Endothelial cell of umbilical vein (primary cell): Measurements from ENCODE around the gene KIF1C. TPM values are rescaled to one million over a fixed set of nuclear protein-coding genes. Genes with fewer than 3 reads are reported as not detected.

Experiments
- BruUV-seq: library from RNA; stranded (reverse); fragments of 400-500 nt; replicated peaks from 2 replicates; lab custom pipeline; 2021; lab: Mats Ljungman, UMichigan
- CTCF ChIA-PET: fragments of 300-600, 350-600 bp; sonication (Branson Sonifier 250); formaldehyde crosslinking; loops from one replicate; lab custom pipeline; 2021; ENCODE audit warnings: antibody characterized with exemption, inconsistent platforms; lab: Charles Lee
- POLR2A ChIA-PET: fragments of 300-600, 350-600 bp; sonication (Branson Sonifier 250); formaldehyde crosslinking; loops from one replicate; lab custom pipeline; 2021; ENCODE audit warnings: antibody characterized with exemption, inconsistent platforms; lab: Charles Lee
- DNase-seq: peaks from one replicate; pipeline ENCODE4 v3.0.0-alpha.2; 2011; ENCODE audit warnings: low read depth, low spot score
- FAIRE-seq: peaks from 2 replicates; lab custom pipeline; 2011; peaks lifted over from hg19 to GRCh38; lab: Jason Lieb, UNC
- H2AFZ ChIP-seq: 2 replicates; pipeline ENCODE4 v1.6.0; 2012; ENCODE audit warnings: low read depth, low read length, control low read depth, inconsistent platforms
- H3K27ac ChIP-seq: 2 replicates; pipeline ENCODE4 v1.5.1; 2011; ENCODE audit warnings: low read depth, mild to moderate bottlenecking, control low read depth, low read length, moderate library complexity; ENCODE audit not compliant: insufficient read depth
- H3K27me3 ChIP-seq, 2 experiments: 2 replicates each; pipeline versions ENCODE4 v1.6.0 to v1.6.1; 2011; ENCODE audit warnings: low read length in 2 of 2, mixed read lengths in 1 of 2; ENCODE audit not compliant: control insufficient read depth in 2 of 2, insufficient read depth in 2 of 2
- H3K36me3 ChIP-seq, 2 experiments: 2 replicates in 1 of 2; 3 replicates in 1 of 2; pipeline ENCODE4 v1.5.1; 2011; ENCODE audit warnings: low read length in 2 of 2, mild to moderate bottlenecking in 1 of 2, moderate library complexity in 1 of 2; ENCODE audit not compliant: control insufficient read depth in 2 of 2, insufficient read depth in 2 of 2; ENCODE audit errors: extremely low read depth in 1 of 2
- H3K4me1 ChIP-seq: 3 replicates; pipeline ENCODE4 v1.5.1; 2011; ENCODE audit warnings: mild to moderate bottlenecking, low read length; ENCODE audit not compliant: control insufficient read depth, insufficient read depth; ENCODE audit errors: extremely low read depth
- H3K4me2 ChIP-seq: 2 replicates; pipeline ENCODE4 v1.6.1; 2011; ENCODE audit warnings: low read length, control low read depth, mixed read lengths; ENCODE audit not compliant: insufficient read depth
- H3K4me3 ChIP-seq, 3 experiments: fragments of 200-600 bp in 1 of 3; sonication (generic), shearing (Covaris generic) in 1 of 3; replicated peaks in 1 of 3; 2 replicates each; pipeline ENCODE4 v1.5.1; 2011 to 2016; ENCODE audit warnings: control low read depth in 3 of 3, low read length in 3 of 3, mild to moderate bottlenecking in 2 of 3, inconsistent platforms in 1 of 3, low read depth in 1 of 3, moderate library complexity in 1 of 3; ENCODE audit not compliant: insufficient read depth in 1 of 3
- H3K79me2 ChIP-seq: 2 replicates; pipeline ENCODE4 v1.6.0; 2012; ENCODE audit warnings: low read length, inconsistent platforms; ENCODE audit not compliant: control insufficient read depth, insufficient read depth
- H3K9ac ChIP-seq: replicated peaks from 2 replicates; pipeline ENCODE3; 2011; ENCODE audit warnings: low read length, control low read depth; ENCODE audit not compliant: insufficient read depth; ENCODE audit errors: extremely low read depth
- H3K9me1 ChIP-seq: replicated peaks from 3 replicates; pipeline ENCODE4 v1.6.0; 2011; ENCODE audit warnings: mild to moderate bottlenecking, low read length; ENCODE audit not compliant: control insufficient read depth, insufficient read depth; ENCODE audit errors: extremely low read depth
- H3K9me3 ChIP-seq: replicated peaks from 2 replicates; pipeline ENCODE4 v1.5.1; 2012; ENCODE audit warnings: low read length, inconsistent platforms; ENCODE audit not compliant: control insufficient read depth, insufficient read depth
- H4K20me1 ChIP-seq: replicated peaks from 2 replicates; pipeline ENCODE3; 2011; ENCODE audit warnings: mild to moderate bottlenecking, low read length; ENCODE audit not compliant: control insufficient read depth, insufficient read depth; ENCODE audit errors: extremely low read depth
- FOS ChIP-seq: IDR thresholded peaks from 2 replicates; pipeline ENCODE4 v1.6.1; 2011; ENCODE audit warnings: mild to moderate bottlenecking, low read length, moderate library complexity, borderline replicate concordance; ENCODE audit not compliant: insufficient read depth
- GATA2 ChIP-seq: IDR thresholded peaks from 2 replicates; pipeline ENCODE4 v1.7.0; 2011; ENCODE audit warnings: low read depth, mild to moderate bottlenecking, moderate library complexity, mixed read lengths, low read length; ENCODE audit not compliant: insufficient read length, insufficient read depth
- JUN ChIP-seq: IDR thresholded peaks from 2 replicates; pipeline ENCODE4 v1.6.1; 2011; ENCODE audit warnings: borderline replicate concordance, low read depth; ENCODE audit not compliant: insufficient read length, insufficient read depth
- POLR2AphosphoS5 ChIP-seq: IDR thresholded peaks from 2 replicates; pipeline ENCODE4 v1.6.1; 2012; ENCODE audit warnings: low read depth, mild to moderate bottlenecking, control low read depth, low read length, moderate library complexity; ENCODE audit not compliant: insufficient read depth
- dilution Hi-C: fragments of 300-500 bp; cut with MboI; formaldehyde crosslinking; loops from one replicate; pipeline ENCODE4 v1.15.0; 2019; ENCODE audit warnings: low sequenced_read_pairs; ENCODE audit not compliant: extremely low pct_ligation_motif_present
- intact Hi-C: fragments of 100-400 bp; cut with micrococcal nuclease; formaldehyde crosslinking; loops from one replicate; pipeline ENCODE4 v1.10.0; 2022
- polyA plus RNA-seq, 4 experiments: library from polyadenylated mRNA; depleted of rRNA in 3 of 4; stranded (reverse) in 3 of 4; unstranded in 1 of 4; fragments of >200 nt; gene quantifications; 2 replicates each; pipeline versions ENCODE4 v1.2.1 to v1.2.3, GENCODE V29; 2011 to 2012; ENCODE audit warnings: missing spikeins in 1 of 4
- total RNA-seq: library from RNA; stranded (reverse); gene quantifications from 2 replicates; pipeline ENCODE4 v1.2.3, GENCODE V29; 2021
- TF ChIP-seq, protein P1 (sequence below): IDR thresholded peaks from 2 replicates; pipeline ENCODE4 v1.6.1; 2011; ENCODE audit not compliant: insufficient read depth, insufficient read length

KIF1C gene
- total and polyA plus RNA-seq, 2 donors (not counting 3 experiments of a cell fraction or from before 2014, with no cell fraction given): 33.6 to 171 TPM

DNA sequence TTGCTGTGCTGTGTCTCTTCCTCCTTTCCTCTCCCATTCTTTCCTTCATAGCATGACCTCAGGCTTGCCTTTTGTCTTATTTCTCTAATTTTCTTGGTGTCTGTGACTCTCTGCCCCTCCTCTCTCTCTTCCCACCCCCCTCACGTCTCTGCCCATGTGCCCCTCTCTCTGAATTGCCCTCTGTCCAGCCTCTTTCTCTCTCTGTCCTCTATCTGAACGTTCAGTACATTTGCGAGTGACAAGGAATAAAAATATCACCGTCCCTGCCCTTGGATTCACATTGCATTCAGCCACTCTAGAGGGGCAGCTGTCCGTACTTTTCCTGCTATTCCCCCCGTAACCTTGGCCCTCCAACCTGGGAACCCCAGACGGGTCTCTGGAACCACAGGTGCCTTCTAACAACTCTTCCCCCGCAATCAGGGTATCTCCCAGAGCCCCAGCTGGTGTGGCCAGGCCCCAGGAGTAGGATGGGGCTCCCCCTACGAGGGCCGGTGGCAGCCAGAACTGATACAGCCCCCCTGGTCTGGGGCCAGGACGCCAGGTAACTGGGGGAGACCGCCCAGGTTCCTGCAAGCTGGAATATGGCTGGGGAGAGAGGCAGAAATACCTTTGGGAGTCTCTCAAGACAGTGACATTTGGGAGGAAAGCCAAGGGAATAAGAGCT, 1.8 kb downstream of the KIF1C start:
- TF ChIP-seq, protein P1, sequence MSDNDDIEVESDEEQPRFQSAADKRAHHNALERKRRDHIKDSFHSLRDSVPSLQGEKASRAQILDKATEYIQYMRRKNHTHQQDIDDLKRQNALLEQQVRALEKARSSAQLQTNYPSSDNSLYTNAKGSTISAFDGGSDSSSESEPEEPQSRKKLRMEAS: no peak
- ChIA-PET POLR2A (no interaction called here), CTCF (interaction anchor here (1.2 to 4.2 kb wide), 3 partner anchors 13 to 90 kb away, joined by 3 to 21 read pairs (median 3); no protein-coding TSS in a partner anchor)
- Histone ChIP-seq H3K9me3 (no peaks in the 10 kb centered on the region), H3K4me2 (peak overlapping the region; percentile 87), H3K36me3 (peaks cover 15 to 37% of the 10 kb centered on the region in 2 experiments), H3K4me1 (peaks cover 19% of the 10 kb centered on the region), H3K9ac (peak overlapping the region; percentile 49), H2AFZ (no peak overlapping the region), H3K27me3 (no peaks in the 10 kb centered on the region), H3K9me1 (no peaks in the 10 kb centered on the region), H3K79me2 (peaks cover 34% of the 10 kb centered on the region), H3K4me3 (peak overlapping the region; percentile 77 to 95 (median 82)), H3K27ac (no peak overlapping the region), H4K20me1 (no peaks in the 10 kb centered on the region)
- intact Hi-C loops (loop anchor here (2.0 kb wide), 1 partner anchor 59 kb away; the partner anchor contains the start of genes RNF167 and SLC25A11), dilution Hi-C loops (no loop called here)
- DNase-seq (no peak), FAIRE-seq (peak; percentile 70)
- TSS peak; percentile 28 for BruUV-seq

DNA sequence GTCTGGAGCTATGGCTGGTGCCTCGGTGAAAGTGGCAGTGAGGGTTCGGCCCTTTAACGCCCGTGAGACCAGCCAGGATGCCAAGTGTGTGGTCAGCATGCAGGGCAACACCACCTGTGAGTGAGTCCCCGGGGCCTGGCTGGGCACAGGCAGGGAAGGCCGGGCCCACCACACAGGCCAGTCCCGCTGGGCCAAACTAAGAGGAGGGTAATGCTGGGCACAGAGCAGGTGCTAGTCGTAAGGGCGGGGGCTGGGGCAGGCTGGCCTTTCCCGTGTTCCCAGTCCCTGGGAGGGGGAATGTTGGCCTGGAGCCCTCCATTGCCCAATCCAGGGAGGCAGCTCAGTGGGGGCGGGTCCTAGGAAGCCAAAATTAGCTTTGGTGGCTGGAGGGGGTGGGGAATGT, 2.5 kb downstream of the KIF1C start:
- ChIA-PET POLR2A (no interaction called here), CTCF (interaction anchor here (1.2 to 4.2 kb wide), 3 partner anchors 14 to 91 kb away, joined by 3 to 21 read pairs (median 3); no protein-coding TSS in a partner anchor)
- H3K9ac ChIP-seq: no peak overlapping the region
- H3K4me1 ChIP-seq: peaks cover 19% of the 10 kb centered on the region
- TF ChIP-seq FOS (no peak), GATA2 (no peak), POLR2AphosphoS5 (no peak), JUN (no peak)
- H4K20me1 ChIP-seq: no peaks in the 10 kb centered on the region
- dilution Hi-C loops: no loop called here
- H3K36me3 ChIP-seq: peaks cover 18 to 44% of the 10 kb centered on the region in 2 experiments
- H3K4me2 ChIP-seq: no peak overlapping the region
- no peaks in the 10 kb centered on the region for H3K9me1 ChIP-seq
- no peak overlapping the region for H3K27ac ChIP-seq
- no peaks in the 10 kb centered on the region for H3K27me3 ChIP-seq
- DNase-seq: no peak
- no peak overlapping the region for H2AFZ ChIP-seq
- no peaks in the 10 kb centered on the region for H3K9me3 ChIP-seq
- no TSS peak for BruUV-seq
- peaks cover 34% of the 10 kb centered on the region for H3K79me2 ChIP-seq
- H3K4me3 ChIP-seq: no peak overlapping the region
- intact Hi-C loops: no loop called here
- no peak for FAIRE-seq
